K562 (cell line): ENCODE results near the gene STMN3. TPM values are rescaled to one million over a fixed set of nuclear protein-coding genes. Genes with fewer than 3 reads are reported as not detected.
A peak's percentile ranks its signal among the peaks of the same experiment; 100 is the strongest.

Source experiments
- ATAC-seq: fragments of 200-7000 bp; cut with Tn5 transposase; 3 replicates; pipeline ENCODE4 v1.9.1; 2020; ENCODE audit warnings: moderate library complexity
- BruUV-seq: library from RNA; stranded (reverse); fragments of 400-500 nt; replicated peaks from 2 replicates; lab custom pipeline; 2021; lab: Mats Ljungman, UMichigan
- CTCF ChIA-PET: fragments of 300-600 bp; formaldehyde crosslinking; extraction: SDS; loops from one replicate; lab custom pipeline; 2021; ENCODE audit warnings: low intra/inter-chr PET ratio; lab: Yijun Ruan, JAX
- POLR2A ChIA-PET: fragments of 300-600, 350-650 bp; sonication (Branson Sonifier 250); formaldehyde crosslinking; extraction: SDS; loops from one replicate; lab custom pipeline; 2021; ENCODE audit warnings: antibody characterized with exemption, inconsistent platforms; lab: Yijun Ruan, JAX
- DNase-seq, 4 experiments: peaks; one replicate each; pipeline versions ENCODE4 v3.0.0 to v3.0.0-alpha.2; 2011 to 2018; ENCODE audit warnings: low spot score in 3 of 4, mixed read lengths in 3 of 4; ENCODE audit errors: extremely low read depth in 1 of 4
- FAIRE-seq: peaks from 2 replicates; lab custom pipeline; 2011; peaks lifted over from hg19 to GRCh38; lab: Jason Lieb, UNC
- H2AFZ ChIP-seq: 2 replicates; pipeline ENCODE4 v1.6.0; 2011; ENCODE audit warnings: low read depth, low read length, control low read depth, inconsistent platforms
- H3K27ac ChIP-seq: fragments of 200-600 bp; 3 replicates; pipeline ENCODE4 v1.8.0; 2011; ENCODE audit warnings: low read depth, mild to moderate bottlenecking, control low read depth, inconsistent platforms, low read length, moderate library complexity, mixed read lengths; ENCODE audit errors: extremely low read depth
- H3K27me3 ChIP-seq, 2 experiments: fragments of 300-600 bp in 1 of 2; 2 replicates in 1 of 2; 3 replicates in 1 of 2; pipeline versions ENCODE4 v1.6.0 to v1.8.0; 2011; ENCODE audit warnings: inconsistent platforms in 2 of 2, low read length in 2 of 2, mild to moderate bottlenecking in 1 of 2, mixed read lengths in 1 of 2, moderate library complexity in 1 of 2; ENCODE audit not compliant: control insufficient read depth in 2 of 2, insufficient read depth in 2 of 2
- H3K36me3 ChIP-seq: fragments of 300-600 bp; 3 replicates; pipeline ENCODE4 v1.8.0; 2011; ENCODE audit warnings: mild to moderate bottlenecking, low read length, inconsistent platforms; ENCODE audit not compliant: control insufficient read depth, insufficient read depth
- H3K4me1 ChIP-seq, 2 experiments: fragments of 200-600 bp in 1 of 2; replicated peaks in 1 of 2; 2 replicates in 1 of 2; 3 replicates in 1 of 2; pipeline versions ENCODE4 v1.5.1 to v1.8.0; 2011; ENCODE audit warnings: inconsistent platforms in 2 of 2, low read length in 2 of 2, mild to moderate bottlenecking in 1 of 2, mixed read lengths in 1 of 2, moderate library complexity in 1 of 2; ENCODE audit not compliant: control insufficient read depth in 2 of 2, insufficient read depth in 2 of 2
- H3K4me2 ChIP-seq: 2 replicates; pipeline ENCODE4 v1.6.1; 2011; ENCODE audit warnings: low read length, control low read depth, inconsistent platforms, mixed read lengths; ENCODE audit not compliant: insufficient read depth
- H3K4me3 ChIP-seq: fragments of 200-600 bp; sonication (generic), shearing (Covaris generic); 2 replicates; pipeline ENCODE4 v1.5.1; 2016; ENCODE audit warnings: control low read depth, inconsistent platforms
- H3K79me2 ChIP-seq: fragments of 200-600 bp; 3 replicates; pipeline ENCODE4 v1.8.0; 2011; ENCODE audit warnings: low read length, inconsistent platforms; ENCODE audit not compliant: control insufficient read depth, insufficient read depth
- H3K9ac ChIP-seq, 2 experiments: 2 replicates each; pipeline versions ENCODE4 v1.6.0 to v1.6.1; 2011; ENCODE audit warnings: low read depth in 2 of 2, low read length in 2 of 2, control low read depth in 1 of 2, inconsistent platforms in 1 of 2, mild to moderate bottlenecking in 1 of 2, mixed read lengths in 1 of 2; ENCODE audit not compliant: insufficient read depth in 1 of 2
- H3K9me1 ChIP-seq: one replicate; pipeline ENCODE4 v1.6.0; 2011; ENCODE audit warnings: inconsistent platforms, mild to moderate bottlenecking, low read length, moderate library complexity; ENCODE audit not compliant: control insufficient read depth, insufficient read depth
- H3K9me3 ChIP-seq: replicated peaks from 2 replicates; pipeline ENCODE4 v1.5.1; 2011; ENCODE audit warnings: low read depth, low read length, inconsistent platforms; ENCODE audit not compliant: control insufficient read depth, insufficient read depth
- H4K20me1 ChIP-seq: replicated peaks from 2 replicates; pipeline ENCODE4 v1.6.1; 2011; ENCODE audit warnings: low read length, inconsistent platforms, mixed read lengths; ENCODE audit not compliant: control insufficient read depth, insufficient read depth
- AFF1 ChIP-seq, 2 experiments: fragments of 450-650 bp; IDR thresholded peaks; 2 replicates each; pipeline ENCODE4 v1.6.1; 2018; ENCODE audit warnings: mild to moderate bottlenecking in 2 of 2, low read depth in 1 of 2; ENCODE audit not compliant: partially characterized antibody in 2 of 2
- BDP1 ChIP-seq: IDR thresholded peaks from 3 replicates; pipeline ENCODE4 v1.6.1; 2011; ENCODE audit not compliant: insufficient read length, insufficient read depth
- HNRNPL ChIP-seq: fragments of 200-400 bp; formaldehyde crosslinking; IDR thresholded peaks from 2 replicates; pipeline ENCODE4 v1.6.1; 2017; ENCODE audit warnings: low read depth, mild to moderate bottlenecking, low read length
- RNF2 ChIP-seq: sonication (generic); IDR thresholded peaks from 2 replicates; pipeline ENCODE4 v1.6.1; 2016
- TCF7 ChIP-seq: sonication (generic); IDR thresholded peaks from 2 replicates; pipeline ENCODE4 v1.6.1; 2016; ENCODE audit warnings: antibody characterized with exemption, borderline replicate concordance
- TEAD2 ChIP-seq: fragments of 450-650 bp; IDR thresholded peaks from 2 replicates; pipeline ENCODE4 v1.6.1; 2016; ENCODE audit warnings: missing genetic modification characterization, control low read depth, missing compliant biosample characterization
- WGBS: fragments of 100-300 bp; shearing (Covaris generic); methylation state at CpG from one replicate; pipeline ENCODE4 v1.1.6; 2016; ENCODE audit warnings: low coverage, mixed read lengths; ENCODE audit not compliant: insufficient coverage; ENCODE audit errors: missing lambda C conversion rate; 5-methylcytosine and 5-hydroxymethylcytosine counted together
- in situ Hi-C: fragments of 300-500 bp; cut with MboI; formaldehyde crosslinking; loops from 4 replicates; pipeline ENCODE4 v1.15.0; 2018; ENCODE audit warnings: inconsistent platforms, mixed read lengths
- intact Hi-C: fragments of 100-400 bp; cut with micrococcal nuclease; formaldehyde crosslinking; loops from 2 replicates; pipeline ENCODE4 v1.14.2; 2022
- polyA plus RNA-seq, 8 experiments: library from polyadenylated mRNA; depleted of rRNA in 4 of 8; stranded (reverse) in 5 of 8; unstranded in 3 of 8; fragments of >200 nt; fragmentation: Nextera tagmentation in 2 of 8; fragmentation: Illumina TruSeq in 1 of 8; extraction: Ambion mirVana in 2 of 8; extraction: Trizol in 1 of 8; gene quantifications; 2 replicates each; pipeline versions ENCODE4 v1.2.1 to v1.2.3, GENCODE V29; 2011 to 2014; ENCODE audit warnings: inconsistent platforms in 1 of 8, missing spikeins in 1 of 8
- total RNA-seq, 7 experiments: library from RNA; depleted of rRNA in 6 of 7; stranded (reverse); fragments of >200 nt in 6 of 7; fragmentation: Illumina TruSeq in 2 of 7; extraction: Trizol in 2 of 7; gene quantifications; 2 replicates each; pipeline versions ENCODE4 v1.2.1 to v1.2.3, GENCODE V29; 2011 to 2021; ENCODE audit warnings: low replicate concordance in 1 of 7

Gene STMN3
- total and polyA plus RNA-seq, 9 of the 15 experiments (the other 6 are each of a cell fraction or from before 2014, with no cell fraction given) = 0.70 to 65.6 (median 29.4) TPM

GRCh38 chr20:63628246-63628975 is 24.8 kb downstream of the STMN3 start (continued):
- TF ChIP-seq AFF1 (IDR thresholded peaks at IDR 0.05; ENCODE audit: low read depth in 1 of 2, partially characterized antibody in 2 of 2) (peak; percentile 45 to 74), TCF7 (peak; percentile 81; the same call in 1 of the 2 replicates)
- TF ChIP-seq, all 486 proteins: peak for 175

GRCh38 chr20:63627751-63628245 is 25.4 kb downstream of the STMN3 start:
- H3K9me1 ChIP-seq = no peaks in the 10 kb centered on the region
- ChIA-PET CTCF (no interaction called here), POLR2A (interaction anchor here (0.5 to 0.6 kb wide), 3 partner anchors 54 to 916 kb away, joined by 3 to 4 read pairs (median 4); no protein-coding TSS in a partner anchor)
- in situ Hi-C loops = no loop called here
- peak overlapping the region; percentile 88 for H3K4me2 ChIP-seq
- no TSS peak for BruUV-seq
- no peak for TF ChIP-seq TEAD2 (tag)
- no peak for TF ChIP-seq RNF2
- no peak for TF ChIP-seq BDP1
- TF ChIP-seq HNRNPL = 0 out of 2 replicates have a peak, but pooled peaks have one; percentile 6
- H3K27me3 ChIP-seq = no peaks in the 10 kb centered on the region
- H3K9ac ChIP-seq = peak overlapping the region; percentile 81 to 99
- 2% methylated on average over 16 of the region's 28 CpGs for WGBS
- H3K27ac ChIP-seq = peak overlapping the region; percentile 80
- H3K4me1 ChIP-seq = peaks cover 7 to 44% of the 10 kb centered on the region in 2 experiments; a peak in 4 of 5 replicates
- peaks cover 54% of the 10 kb centered on the region for H3K79me2 ChIP-seq
- no peaks in the 10 kb centered on the region for H4K20me1 ChIP-seq
- no peak for FAIRE-seq
- DNase-seq = peak in 3 of 4 experiments; percentile 22 to 27 (median 26)
- peak overlapping the region; percentile 99 for H3K4me3 ChIP-seq
- peaks cover 5% of the 10 kb centered on the region; the same call in 1 of the 3 replicates for H3K36me3 ChIP-seq
- H2AFZ ChIP-seq = peak overlapping the region; percentile 73; the same call in 1 of the 2 replicates
- intact Hi-C loops = no loop called here
- no peaks in the 10 kb centered on the region for H3K9me3 ChIP-seq
- peak; percentile 50 for ATAC-seq
